GM12878 (cell line): ENCODE results near the gene PHPT1. TPM values are rescaled to one million over a fixed set of nuclear protein-coding genes. Genes with fewer than 3 reads are reported as not detected.

Source experiments
- ELK1 ChIP-seq: IDR thresholded peaks from 2 replicates; pipeline ENCODE4 v1.6.1; 2012; ENCODE audit warnings: low read depth, low read length, improper control_type of control experiment
- HCFC1 ChIP-seq: fragments of 150-350 bp; IDR thresholded peaks from 2 replicates; pipeline ENCODE4 v1.6.1; 2014; ENCODE audit warnings: low read length
- IRF5 ChIP-seq: fragments of 450-650 bp; IDR thresholded peaks from 2 replicates; pipeline ENCODE4 v1.6.1; 2017; ENCODE audit warnings: borderline replicate concordance
- MAX ChIP-seq: IDR thresholded peaks from 2 replicates; pipeline ENCODE4 v1.6.1; 2012; ENCODE audit warnings: low read depth, low read length, improper control_type of control experiment
- MLLT1 ChIP-seq: fragments of 450-650 bp; IDR thresholded peaks from 2 replicates; pipeline ENCODE4 v1.6.1; 2016; ENCODE audit warnings: mild to moderate bottlenecking
- MTA2 ChIP-seq: fragments of 450-650 bp; IDR thresholded peaks from 2 replicates; pipeline ENCODE4 v1.6.1; 2016; ENCODE audit warnings: low read depth, mild to moderate bottlenecking, moderate library complexity
- MXI1 ChIP-seq: fragments of 150-350 bp; IDR thresholded peaks from 2 replicates; pipeline ENCODE4 v1.6.1; 2011; ENCODE audit warnings: low read depth, mild to moderate bottlenecking, inconsistent platforms, low read length, improper control_type of control experiment
- PML ChIP-seq: IDR thresholded peaks from 2 replicates; pipeline ENCODE4 v1.6.1; 2012; ENCODE audit warnings: low read length, inconsistent platforms
- SIX5 ChIP-seq: IDR thresholded peaks from 2 replicates; pipeline ENCODE4 v1.6.1; 2011; ENCODE audit warnings: mild to moderate bottlenecking, low read depth, low read length, moderate library complexity; ENCODE audit not compliant: severe bottlenecking
- SREBF2 ChIP-seq: IDR thresholded peaks from 2 replicates; pipeline ENCODE4 v1.6.1; 2012; ENCODE audit warnings: mild to moderate bottlenecking, low read length
- TBL1XR1 ChIP-seq: IDR thresholded peaks from 2 replicates; pipeline ENCODE4 v1.6.1; 2012; ENCODE audit warnings: low read depth, low read length, improper control_type of control experiment
- TCF7 ChIP-seq: IDR thresholded peaks from 2 replicates; pipeline ENCODE4 v1.6.1; 2014; ENCODE audit warnings: antibody characterized with exemption, borderline replicate concordance
- YY1 ChIP-seq: IDR thresholded peaks from 2 replicates; pipeline ENCODE4 v1.6.1; 2011; ENCODE audit warnings: low read depth, mild to moderate bottlenecking, low read length
- ZBTB4 ChIP-seq: fragments of 450-650 bp; formaldehyde crosslinking; IDR thresholded peaks from 2 replicates; pipeline ENCODE4 v1.4.0; 2022; ENCODE audit warnings: mild to moderate bottlenecking, moderate library complexity
- ZNF592 ChIP-seq: fragments of 450-650 bp; IDR thresholded peaks from 2 replicates; pipeline ENCODE4 v1.6.1; 2017; ENCODE audit warnings: mild to moderate bottlenecking, moderate library complexity
- polyA plus RNA-seq, 11 experiments: library from polyadenylated mRNA; depleted of rRNA in 4 of 11; unstranded in 6 of 11; stranded (reverse) in 5 of 11; fragments of >200 nt; fragmentation: Nextera tagmentation in 4 of 11; fragmentation: Illumina TruSeq in 1 of 11; extraction: Ambion mirVana in 4 of 11; extraction: Trizol in 1 of 11; gene quantifications; 1 replicate in 1 of 11; 2 replicates in 10 of 11; pipeline versions ENCODE4 v1.2.1 to v1.2.3, GENCODE V29; 2011 to 2016; ENCODE audit warnings: inconsistent platforms in 2 of 11, missing spikeins in 2 of 11, low read depth in 1 of 11
- total RNA-seq, 4 experiments: library from RNA; depleted of rRNA in 3 of 4; stranded (reverse); fragments of >200 nt in 3 of 4; fragmentation: Illumina TruSeq in 1 of 4; extraction: Trizol in 1 of 4; gene quantifications; 2 replicates each; pipeline versions ENCODE4 v1.2.1 to v1.2.3, GENCODE V29; 2013 to 2021

PHPT1 gene
- total and polyA plus RNA-seq, 10 of the 15 experiments (the other 5 are each of a cell fraction or from before 2014, with no cell fraction given), result 56.2 to 323 (median 140) TPM

GRCh38 chr9:136886610-136887597 is 37.7 kb downstream of the PHPT1 start (continued):
- TF ChIP-seq ZNF592 (no peak), HCFC1 (no peak), MTA2 (no peak), SREBF2 (no peak), MAX (peak; percentile 12; the same call in 1 of the 2 replicates), MLLT1 (0 out of 2 replicates have a peak, but pooled peaks have one; percentile 17), PML (no peak), SIX5 (no peak), TCF7 (no peak), IRF5 (no peak), ZBTB4 (CRISPR knock-in tag) (no peak), YY1 (no peak), ELK1 (no peak), MXI1 (no peak), TBL1XR1 (0 out of 2 replicates have a peak, but pooled peaks have one; percentile 5)
